NCI-H446 (cell line): ENCODE measurements around the gene CAPZA1.
A peak's percentile ranks its signal among the peaks of the same experiment; 100 is the strongest.

Experiments
- DNase-seq, 2 experiments: peaks; one replicate each; lab custom pipeline; 2025; lab: John Stamatoyannopoulos, UW

CAPZA1 gene

GRCh38 chr1:112715264-112716053 is 95.8 kb downstream of the CAPZA1 start, which contains the start of gene PPM1J:
TSS of gene PPM1J (minus strand) at chr1:112715332. CDS start at chr1:112715301, 31 bp downstream.
- peak; percentile 57 to 92 for DNase-seq

GRCh38 chr1:112716133-112716720 is 96.6 kb downstream of the CAPZA1 start:
- peak; percentile 78 to 93 for DNase-seq

- no peak for DNase-seq
Measured at GRCh38 chr1:112717263-112717873, 97.7 kb downstream of the CAPZA1 start.

GRCh38 chr1:112718691-112719418 is 99.2 kb downstream of the CAPZA1 start:
- peak; percentile 34 to 85 for DNase-seq

DNA sequence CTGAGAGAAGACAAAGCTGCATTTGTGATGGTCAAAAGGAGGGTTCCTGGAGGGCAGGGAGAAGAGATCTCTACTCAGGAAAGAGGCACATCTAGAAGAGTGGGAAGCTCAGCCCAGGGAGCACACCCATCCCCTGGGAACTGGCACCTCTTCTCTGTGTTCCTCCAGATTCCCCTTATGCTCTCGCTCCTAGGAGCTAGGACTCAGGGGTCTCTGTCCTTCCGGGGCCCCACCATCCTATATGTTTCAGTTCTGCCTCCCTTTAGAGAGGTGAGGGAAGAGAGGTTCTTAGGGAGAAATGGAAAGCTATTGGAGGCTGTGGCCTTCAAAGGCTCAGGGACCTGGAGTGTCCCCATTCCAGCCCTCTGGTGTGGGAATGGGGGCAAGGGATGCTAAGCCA is 100.1 kb downstream of the CAPZA1 start:
- DNase-seq: no peak

DNA sequence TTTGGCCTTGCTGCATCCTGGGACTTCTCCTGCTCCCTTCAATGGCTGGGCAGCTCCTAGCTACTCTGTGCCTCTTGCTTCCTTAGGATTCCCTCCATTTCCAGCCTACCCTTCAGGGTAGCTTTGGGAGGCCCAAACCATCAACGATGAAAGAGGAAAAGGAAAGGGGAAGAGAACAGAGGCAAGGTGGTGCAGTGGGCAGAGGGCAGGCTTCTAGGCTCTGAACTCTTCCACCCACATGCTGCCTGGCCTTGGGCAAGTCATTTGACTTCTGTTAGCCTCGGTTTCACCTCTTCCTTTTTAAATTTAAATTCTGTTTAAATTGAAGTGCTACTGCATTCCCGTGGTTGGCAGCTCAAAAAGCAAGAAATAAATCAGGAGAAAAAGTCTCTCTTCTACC is 101.2 kb downstream of the CAPZA1 start:
- no peak for DNase-seq
